CD4-positive, alpha-beta T cell treated with Interleukin-4 for 4 hours (primary cell): ENCODE data around the gene SLC51A.
"Not testable (repeated sequence)": the region's sequence is repeated elsewhere in the genome, so short reads cannot be mapped to it uniquely, and the experiment has no call there.

Experiments used
- DNase-seq: peaks from one replicate; pipeline ENCODE4 v3.0.0-alpha.2; 2020

Gene SLC51A

GRCh38 chr3:196216089-196216564 is at the start of gene SLC51A:
Gene SLC51A (plus strand): TSS chr3:196216534. CDS start chr3:196216713, 179 bp downstream.
- no peak for DNase-seq

GRCh38 chr3:196166741-196167140 is 49.6 kb upstream of the SLC51A start:
- DNase-seq: no peak

GRCh38 chr3:196168808-196169391 is 47.4 kb upstream of the SLC51A start:
- DNase-seq: no peak

GRCh38 chr3:196169836-196170240 is 46.5 kb upstream of the SLC51A start:
- no peak for DNase-seq

- not testable (repeated sequence) for DNase-seq
Observed at GRCh38 chr3:196170296-196170695, 46.0 kb upstream of the SLC51A start.

GRCh38 chr3:196174652-196175051 is 41.7 kb upstream of the SLC51A start:
- no peak for DNase-seq

- no peak for DNase-seq
Observed at GRCh38 chr3:196175116-196175625, 41.2 kb upstream of the SLC51A start.

- DNase-seq: no peak
Observed at GRCh38 chr3:196175722-196176121, 40.6 kb upstream of the SLC51A start.

- DNase-seq: no peak
Observed at GRCh38 chr3:196177567-196177966, 38.8 kb upstream of the SLC51A start.

- no peak for DNase-seq
Observed at GRCh38 chr3:196177967-196178366, 38.4 kb upstream of the SLC51A start.

GRCh38 chr3:196178993-196179379 is 37.3 kb upstream of the SLC51A start:
- DNase-seq: no peak

- DNase-seq: peak; percentile 90
Observed at GRCh38 chr3:196179380-196180308, 36.7 kb upstream of the SLC51A start.

- no peak for DNase-seq
Observed at GRCh38 chr3:196180346-196180745, 36.0 kb upstream of the SLC51A start.

GRCh38 chr3:196181127-196181546 is 35.2 kb upstream of the SLC51A start:
- DNase-seq: no peak

GRCh38 chr3:196184169-196184432 is 32.2 kb upstream of the SLC51A start:
- not testable (repeated sequence) for DNase-seq

- DNase-seq: no peak
Observed at GRCh38 chr3:196184881-196185280, 31.5 kb upstream of the SLC51A start.

- no peak for DNase-seq
Observed at GRCh38 chr3:196186651-196187573, 29.4 kb upstream of the SLC51A start.

GRCh38 chr3:196189566-196190347 is 26.6 kb upstream of the SLC51A start:
- no peak for DNase-seq

- peak; percentile 70 for DNase-seq
Observed at GRCh38 chr3:196192036-196192523, 24.3 kb upstream of the SLC51A start.

GRCh38 chr3:196192524-196193051 is 23.7 kb upstream of the SLC51A start:
- no peak for DNase-seq

GRCh38 chr3:196193133-196193735 is 23.1 kb upstream of the SLC51A start:
- no peak for DNase-seq
